Duodenal mucosa (tissue), 2 donors: ENCODE measurements around the gene EPS8.

ENCODE experiments used
- H3K27ac ChIP-seq: one replicate; pipeline ENCODE4 v1.7.0; 2013; ENCODE audit warnings: low read depth, low read length
- H3K27me3 ChIP-seq, 2 donors: one replicate each; pipeline ENCODE4 v1.7.0; 2013; ENCODE audit warnings: low read length in 2 of 2, control low read depth in 1 of 2; ENCODE audit not compliant: insufficient read depth in 2 of 2, control insufficient read depth in 1 of 2
- H3K36me3 ChIP-seq, 2 donors: one replicate each; pipeline ENCODE4 v1.7.0; 2013; ENCODE audit warnings: low read length in 2 of 2, control low read depth in 1 of 2; ENCODE audit not compliant: insufficient read depth in 2 of 2, control insufficient read depth in 1 of 2
- H3K4me1 ChIP-seq, 2 donors: one replicate each; pipeline ENCODE4 v1.7.0; 2013; ENCODE audit warnings: low read length in 2 of 2, control low read depth in 1 of 2; ENCODE audit not compliant: insufficient read depth in 2 of 2, control insufficient read depth in 1 of 2
- H3K4me3 ChIP-seq, 2 donors: one replicate each; pipeline ENCODE4 v1.7.0; 2013; ENCODE audit warnings: low read length in 2 of 2, low read depth in 1 of 2
- H3K9ac ChIP-seq, 2 donors: one replicate each; pipeline ENCODE4 v1.7.0; 2013; ENCODE audit warnings: low read length in 2 of 2, low read depth in 1 of 2
- H3K9me3 ChIP-seq, 2 donors: one replicate each; pipeline ENCODE4 v1.7.0; 2013; ENCODE audit warnings: low read length in 2 of 2, control low read depth in 1 of 2; ENCODE audit not compliant: control insufficient read depth in 1 of 2

The EPS8 gene

DNA sequence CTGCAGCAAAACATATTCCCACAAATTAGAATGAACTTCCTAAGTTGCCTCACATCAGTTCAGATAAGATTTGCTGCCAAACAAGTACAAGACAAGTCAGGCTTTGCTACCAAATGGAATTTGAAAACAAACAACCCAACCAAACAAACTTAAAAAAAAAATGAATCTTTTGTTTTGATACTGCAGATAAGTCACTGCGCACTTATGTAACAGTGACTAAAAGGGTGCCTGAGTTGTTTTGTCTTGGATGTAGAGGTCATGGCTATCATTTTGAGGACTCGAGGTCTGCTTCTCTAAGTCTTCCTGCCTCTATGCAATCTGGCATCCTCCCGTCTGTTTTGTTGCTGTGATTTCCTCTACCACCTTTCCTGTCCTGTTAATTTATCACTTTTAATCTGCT, 11.1 kb upstream of the EPS8 start:
- Histone ChIP-seq H3K9me3 (no peaks in the 10 kb centered on the region), H3K4me1 (peaks cover 4 to 14% of the 10 kb centered on the region in 2 donors), H3K27me3 (no peaks in the 10 kb centered on the region), H3K36me3 (no peaks in the 10 kb centered on the region), H3K27ac (no peak overlapping the region), H3K9ac (no peak overlapping the region), H3K4me3 (no peak overlapping the region)

DNA sequence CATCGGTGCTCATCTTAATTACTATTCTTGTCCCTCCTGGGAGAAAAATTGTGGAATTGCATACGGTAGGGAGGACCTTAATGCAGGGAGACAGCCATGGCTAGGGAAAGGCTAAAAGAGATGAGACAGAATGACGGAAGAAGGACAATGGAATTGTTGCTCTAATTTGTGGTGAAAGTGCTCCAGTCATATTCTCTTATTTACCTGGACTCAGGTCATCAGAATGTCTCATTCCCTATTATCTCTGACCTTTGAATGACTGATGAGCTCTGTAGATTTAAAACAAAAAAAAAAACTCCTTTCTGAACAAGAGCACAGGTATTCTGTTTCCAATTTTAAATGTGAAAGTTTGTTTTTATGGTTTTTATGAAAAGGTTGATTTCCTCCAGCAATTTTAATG, 8.6 kb upstream of the EPS8 start:
- H3K4me3 ChIP-seq: no peak overlapping the region
- no peak overlapping the region for H3K9ac ChIP-seq
- no peaks in the 10 kb centered on the region for H3K36me3 ChIP-seq
- H3K9me3 ChIP-seq: no peaks in the 10 kb centered on the region
- H3K27me3 ChIP-seq: no peaks in the 10 kb centered on the region
- no peak overlapping the region for H3K27ac ChIP-seq
- H3K4me1 ChIP-seq: peaks cover 4 to 14% of the 10 kb centered on the region in 2 donors

DNA sequence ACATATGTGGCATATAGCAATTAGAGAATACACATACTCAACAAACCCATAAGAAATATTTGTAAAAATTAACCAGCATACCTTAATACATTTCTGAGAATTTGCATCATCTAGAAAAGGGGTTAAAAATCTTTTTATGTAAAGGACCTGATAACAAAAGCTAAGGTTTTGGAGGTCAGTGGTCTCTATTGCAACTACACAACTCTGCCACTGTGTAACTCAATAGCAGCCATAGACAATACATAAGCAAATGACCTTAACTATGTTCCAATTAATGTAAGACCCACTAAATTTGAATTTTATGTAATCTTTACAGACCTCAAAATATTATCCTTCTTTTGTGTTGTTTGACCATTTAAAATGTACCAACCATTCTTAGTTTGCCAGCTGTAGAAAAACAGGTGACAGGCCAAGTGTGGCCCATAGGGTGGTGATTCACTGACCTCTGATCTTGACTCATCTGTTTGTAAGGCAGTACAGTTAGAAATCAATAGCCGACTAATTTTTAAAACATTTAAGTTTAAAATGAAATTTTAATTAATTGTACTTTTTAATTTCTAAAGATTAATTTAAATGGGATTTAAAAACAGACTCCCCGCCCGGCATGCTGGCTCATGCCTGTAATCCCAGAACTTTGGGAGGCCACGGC, 7.4 kb upstream of the EPS8 start:
- no peak overlapping the region for H3K27ac ChIP-seq
- peaks cover 4 to 14% of the 10 kb centered on the region in 2 donors for H3K4me1 ChIP-seq
- no peaks in the 10 kb centered on the region for H3K36me3 ChIP-seq
- H3K27me3 ChIP-seq: no peaks in the 10 kb centered on the region
- H3K9me3 ChIP-seq: no peaks in the 10 kb centered on the region
- no peak overlapping the region for H3K9ac ChIP-seq
- H3K4me3 ChIP-seq: no peak overlapping the region

DNA sequence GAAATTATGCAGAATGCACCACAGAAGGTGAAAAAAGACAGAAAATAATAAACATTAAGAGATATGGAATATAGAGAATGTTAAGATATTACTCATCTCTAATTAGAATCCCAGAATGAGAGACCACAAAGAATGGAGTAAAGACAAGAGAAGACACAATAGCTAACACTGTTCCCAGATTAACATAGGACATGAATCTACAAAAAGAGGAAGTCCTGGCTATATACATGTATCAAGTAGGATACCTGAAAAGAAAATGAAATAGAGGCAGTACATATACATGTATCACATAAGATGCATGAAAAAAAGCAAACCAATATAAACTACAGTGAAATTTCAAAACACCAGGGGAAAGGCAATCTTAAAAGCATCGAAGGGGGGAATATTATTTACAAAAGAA, 5.6 kb upstream of the EPS8 start:
- peaks cover 4 to 14% of the 10 kb centered on the region in 2 donors for H3K4me1 ChIP-seq
- no peak overlapping the region for H3K4me3 ChIP-seq
- H3K9me3 ChIP-seq: no peaks in the 10 kb centered on the region
- no peaks in the 10 kb centered on the region for H3K27me3 ChIP-seq
- H3K9ac ChIP-seq: no peak overlapping the region
- no peaks in the 10 kb centered on the region for H3K36me3 ChIP-seq
- no peak overlapping the region for H3K27ac ChIP-seq

DNA sequence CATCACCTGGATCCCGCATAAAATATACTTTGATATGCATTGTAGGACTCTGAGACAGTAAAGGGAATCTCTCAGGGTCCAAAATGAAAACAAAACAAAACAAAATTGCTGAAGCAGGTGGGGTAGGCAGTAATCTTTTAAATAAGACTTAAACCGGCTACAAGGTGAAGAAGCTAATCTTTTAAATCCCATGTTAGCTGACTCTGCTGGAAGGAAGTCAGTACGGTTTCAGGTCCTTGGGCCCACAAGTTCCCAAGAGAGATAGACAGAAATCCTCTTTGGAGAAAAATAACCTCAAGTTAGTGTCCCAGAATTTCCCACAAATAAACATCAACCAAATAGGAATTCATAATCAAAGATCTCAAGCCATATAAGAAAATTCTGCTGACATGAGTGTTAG, 5.0 kb upstream of the EPS8 start:
- Histone ChIP-seq H3K27ac (no peak overlapping the region), H3K36me3 (no peaks in the 10 kb centered on the region), H3K4me1 (peaks cover 6 to 12% of the 10 kb centered on the region in 2 donors), H3K4me3 (no peak overlapping the region), H3K27me3 (no peaks in the 10 kb centered on the region), H3K9me3 (no peaks in the 10 kb centered on the region), H3K9ac (no peak overlapping the region)

DNA sequence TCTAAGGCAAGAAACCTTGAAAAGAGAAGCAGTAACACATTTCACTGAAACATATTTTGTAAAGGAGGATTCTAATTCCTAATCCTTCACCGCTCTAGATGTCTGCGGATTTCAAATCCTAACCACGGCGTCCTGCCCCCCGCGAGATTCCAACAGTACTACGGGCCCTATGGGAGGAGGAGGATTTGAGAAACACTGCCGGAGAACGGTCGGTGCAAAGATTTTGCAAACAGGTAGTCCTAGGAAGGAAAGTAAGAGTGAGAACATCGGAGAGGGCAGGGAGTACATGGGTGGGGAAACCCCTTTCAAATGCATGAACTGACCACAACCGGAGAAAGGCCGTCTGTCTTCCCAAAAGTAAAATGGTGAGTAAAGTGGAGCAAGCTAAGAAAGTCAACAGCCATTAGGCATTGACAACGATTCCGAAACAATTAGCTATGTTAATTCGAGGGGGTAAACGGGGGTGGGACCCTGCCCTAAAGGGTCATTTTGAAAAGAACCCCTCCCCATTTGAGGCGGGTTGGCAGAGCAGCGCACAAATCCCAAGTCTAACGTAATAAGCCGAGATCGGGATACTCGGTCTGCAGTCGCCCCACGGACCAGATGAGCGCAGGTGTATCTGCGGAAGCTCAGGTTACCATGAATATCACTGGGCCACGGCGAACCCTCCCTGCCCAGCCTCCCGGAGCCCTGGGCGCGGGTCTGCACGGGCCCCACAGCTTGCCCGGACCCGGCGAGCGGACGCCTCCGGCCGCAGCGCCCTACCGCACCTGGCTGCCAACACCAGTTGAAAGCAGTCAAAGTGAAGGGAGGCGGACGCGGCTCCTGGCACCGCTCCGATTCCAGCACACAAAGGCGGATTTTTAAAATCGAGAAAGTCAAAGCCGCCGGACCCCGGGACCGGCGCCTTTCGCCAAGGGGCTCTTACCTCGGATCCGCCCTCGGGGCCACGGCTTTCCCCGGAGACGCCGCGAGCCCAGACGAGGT, 662 bp downstream of the EPS8 start:
- H3K9me3 ChIP-seq: no peaks in the 10 kb centered on the region
- no peaks in the 10 kb centered on the region for H3K36me3 ChIP-seq
- no peaks in the 10 kb centered on the region for H3K27me3 ChIP-seq
- peak overlapping the region; percentile 79 for H3K27ac ChIP-seq
- H3K4me3 ChIP-seq: peak overlapping the region; percentile 77 to 94
- peak overlapping the region; percentile 72 to 90 for H3K9ac ChIP-seq
- peaks cover 9 to 13% of the 10 kb centered on the region in 2 donors for H3K4me1 ChIP-seq

DNA sequence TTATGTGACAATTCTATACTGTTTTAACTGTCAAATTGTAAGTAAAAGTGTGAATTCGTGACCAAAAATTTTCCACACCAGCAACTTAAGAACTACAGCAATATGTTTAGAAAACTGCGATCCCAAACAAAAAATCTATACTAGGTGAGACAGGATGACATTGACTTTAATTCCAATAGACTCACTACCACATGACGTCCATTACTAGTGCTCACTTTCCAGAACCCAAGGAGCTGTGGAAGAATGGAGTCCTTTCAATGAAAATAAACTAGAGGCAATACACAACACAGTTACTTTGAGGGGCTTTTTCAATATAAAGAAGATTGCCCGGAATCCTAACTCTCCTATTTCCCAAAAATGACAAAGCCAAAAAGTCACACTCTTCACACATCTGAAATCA, 1.4 kb downstream of the EPS8 start:
- H3K36me3 ChIP-seq: no peaks in the 10 kb centered on the region
- H3K27ac ChIP-seq: peak overlapping the region; percentile 22
- peaks cover 12 to 13% of the 10 kb centered on the region in 2 donors for H3K4me1 ChIP-seq

DNA sequence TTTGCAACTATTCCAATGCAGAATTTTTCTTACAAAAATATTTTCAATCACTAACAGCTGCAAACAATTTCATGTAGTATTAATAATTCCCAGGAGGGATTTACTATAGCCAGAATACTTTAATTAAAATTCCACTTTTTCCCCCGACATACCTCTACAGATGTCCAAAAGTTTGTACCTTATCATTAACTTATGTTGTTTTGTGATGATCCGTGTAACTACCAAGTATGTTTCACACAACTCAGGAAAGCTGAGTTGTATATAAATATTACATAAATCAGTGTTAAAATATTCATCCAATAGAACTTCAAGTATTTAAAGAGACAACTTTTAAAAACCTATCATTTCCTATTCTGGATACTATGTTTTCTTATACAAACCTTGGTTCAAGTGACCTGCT, 2.4 kb downstream of the EPS8 start:
- H3K9me3 ChIP-seq: no peaks in the 10 kb centered on the region
- no peak overlapping the region for H3K27ac ChIP-seq
- H3K27me3 ChIP-seq: no peaks in the 10 kb centered on the region
- H3K4me1 ChIP-seq: peaks cover 13 to 14% of the 10 kb centered on the region in 2 donors
- H3K9ac ChIP-seq: peak overlapping the region in 1 of 2 donors; percentile 72
- peak overlapping the region; percentile 77 to 94 for H3K4me3 ChIP-seq
- H3K36me3 ChIP-seq: no peaks in the 10 kb centered on the region

More for the DNA sequence above, 1.4 kb downstream of the EPS8 start:
- peak overlapping the region; percentile 72 to 90 for H3K9ac ChIP-seq
- peak overlapping the region; percentile 77 to 94 for H3K4me3 ChIP-seq
- H3K27me3 ChIP-seq: no peaks in the 10 kb centered on the region
- H3K9me3 ChIP-seq: no peaks in the 10 kb centered on the region

DNA sequence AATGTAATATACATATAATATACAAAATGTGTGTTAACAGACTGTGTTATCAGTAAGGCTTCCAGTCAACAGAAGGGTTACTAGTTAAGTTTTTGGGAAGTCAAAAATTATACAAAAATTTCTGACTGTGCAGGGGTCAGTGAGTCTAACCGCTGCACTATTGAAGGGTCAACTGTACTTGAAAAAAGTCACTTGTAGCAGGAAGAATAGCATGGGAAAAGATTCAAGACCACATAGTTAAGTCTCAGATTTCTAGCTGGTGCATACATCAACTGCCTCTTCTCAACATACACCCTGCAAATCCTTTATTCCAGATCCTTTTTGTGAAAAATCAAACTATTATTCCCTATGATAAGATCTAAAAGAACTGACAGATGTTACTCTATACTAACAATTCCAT, 5.9 kb downstream of the EPS8 start:
- H3K4me3 ChIP-seq: no peak overlapping the region
- no peaks in the 10 kb centered on the region for H3K36me3 ChIP-seq
- no peaks in the 10 kb centered on the region for H3K9me3 ChIP-seq
- no peak overlapping the region for H3K27ac ChIP-seq
- no peak overlapping the region for H3K9ac ChIP-seq
- H3K4me1 ChIP-seq: peaks cover 24 to 36% of the 10 kb centered on the region in 2 donors
- H3K27me3 ChIP-seq: no peaks in the 10 kb centered on the region

DNA sequence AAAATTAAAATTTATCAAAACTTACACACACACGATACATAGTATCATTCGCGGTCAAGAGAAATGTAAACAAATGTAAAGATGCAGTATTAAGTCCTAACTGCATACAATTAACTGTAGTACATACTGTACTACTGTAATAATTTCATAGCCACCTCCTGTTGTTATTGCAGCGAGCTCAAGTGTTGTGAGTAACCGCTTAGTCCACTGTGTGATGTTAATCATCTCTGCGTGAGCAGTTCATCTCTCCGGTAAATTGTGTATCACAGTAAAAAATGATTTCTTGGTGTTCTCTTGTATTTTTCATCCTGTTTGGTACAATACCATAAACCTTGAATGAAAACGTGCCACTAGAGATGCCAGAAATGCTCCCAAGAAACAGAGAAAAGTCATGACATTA, 6.5 kb downstream of the EPS8 start:
- Histone ChIP-seq H3K27ac (no peak overlapping the region), H3K4me1 (peaks cover 24 to 40% of the 10 kb centered on the region in 2 donors), H3K36me3 (no peaks in the 10 kb centered on the region), H3K4me3 (no peak overlapping the region), H3K9me3 (no peaks in the 10 kb centered on the region), H3K27me3 (no peaks in the 10 kb centered on the region), H3K9ac (no peak overlapping the region)
